HFF-Myc (cell line): ENCODE data around the gene CNPY1.

ENCODE experiments used
- DNase-seq: peaks from one replicate; pipeline ENCODE4 v3.0.0-alpha.2; 2011; ENCODE audit warnings: low read depth; ENCODE audit errors: extremely low read depth
- H3K4me3 ChIP-seq: replicated peaks from 2 replicates; pipeline ENCODE4 v1.5.1; 2011; ENCODE audit warnings: low read depth, mild to moderate bottlenecking, control low read depth, low read length
- TF ChIP-seq, protein P1 (sequence below): IDR thresholded peaks from 2 replicates; pipeline ENCODE4 v1.5.1; 2012; ENCODE audit warnings: mild to moderate bottlenecking, low read depth, low read length, control low read depth; ENCODE audit errors: missing control alignments

CNPY1 gene

GRCh38 chr7:155481764-155482163 lies 64.6 kb downstream of the CNPY1 start:
- DNase-seq: no peak
- no peak overlapping the region for H3K4me3 ChIP-seq
- TF ChIP-seq, protein P1, sequence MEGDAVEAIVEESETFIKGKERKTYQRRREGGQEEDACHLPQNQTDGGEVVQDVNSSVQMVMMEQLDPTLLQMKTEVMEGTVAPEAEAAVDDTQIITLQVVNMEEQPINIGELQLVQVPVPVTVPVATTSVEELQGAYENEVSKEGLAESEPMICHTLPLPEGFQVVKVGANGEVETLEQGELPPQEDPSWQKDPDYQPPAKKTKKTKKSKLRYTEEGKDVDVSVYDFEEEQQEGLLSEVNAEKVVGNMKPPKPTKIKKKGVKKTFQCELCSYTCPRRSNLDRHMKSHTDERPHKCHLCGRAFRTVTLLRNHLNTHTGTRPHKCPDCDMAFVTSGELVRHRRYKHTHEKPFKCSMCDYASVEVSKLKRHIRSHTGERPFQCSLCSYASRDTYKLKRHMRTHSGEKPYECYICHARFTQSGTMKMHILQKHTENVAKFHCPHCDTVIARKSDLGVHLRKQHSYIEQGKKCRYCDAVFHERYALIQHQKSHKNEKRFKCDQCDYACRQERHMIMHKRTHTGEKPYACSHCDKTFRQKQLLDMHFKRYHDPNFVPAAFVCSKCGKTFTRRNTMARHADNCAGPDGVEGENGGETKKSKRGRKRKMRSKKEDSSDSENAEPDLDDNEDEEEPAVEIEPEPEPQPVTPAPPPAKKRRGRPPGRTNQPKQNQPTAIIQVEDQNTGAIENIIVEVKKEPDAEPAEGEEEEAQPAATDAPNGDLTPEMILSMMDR: no peak

GRCh38 chr7:155477476-155477875 lies 68.9 kb downstream of the CNPY1 start:
- no peak for DNase-seq
- H3K4me3 ChIP-seq: no peak overlapping the region
- TF ChIP-seq, protein P1: no peak

- no peak for DNase-seq
- H3K4me3 ChIP-seq: no peak overlapping the region
- TF ChIP-seq, protein P1: no peak
These were observed 74.6 kb downstream of the CNPY1 start for GRCh38 chr7:155471718-155472117.

DNA sequence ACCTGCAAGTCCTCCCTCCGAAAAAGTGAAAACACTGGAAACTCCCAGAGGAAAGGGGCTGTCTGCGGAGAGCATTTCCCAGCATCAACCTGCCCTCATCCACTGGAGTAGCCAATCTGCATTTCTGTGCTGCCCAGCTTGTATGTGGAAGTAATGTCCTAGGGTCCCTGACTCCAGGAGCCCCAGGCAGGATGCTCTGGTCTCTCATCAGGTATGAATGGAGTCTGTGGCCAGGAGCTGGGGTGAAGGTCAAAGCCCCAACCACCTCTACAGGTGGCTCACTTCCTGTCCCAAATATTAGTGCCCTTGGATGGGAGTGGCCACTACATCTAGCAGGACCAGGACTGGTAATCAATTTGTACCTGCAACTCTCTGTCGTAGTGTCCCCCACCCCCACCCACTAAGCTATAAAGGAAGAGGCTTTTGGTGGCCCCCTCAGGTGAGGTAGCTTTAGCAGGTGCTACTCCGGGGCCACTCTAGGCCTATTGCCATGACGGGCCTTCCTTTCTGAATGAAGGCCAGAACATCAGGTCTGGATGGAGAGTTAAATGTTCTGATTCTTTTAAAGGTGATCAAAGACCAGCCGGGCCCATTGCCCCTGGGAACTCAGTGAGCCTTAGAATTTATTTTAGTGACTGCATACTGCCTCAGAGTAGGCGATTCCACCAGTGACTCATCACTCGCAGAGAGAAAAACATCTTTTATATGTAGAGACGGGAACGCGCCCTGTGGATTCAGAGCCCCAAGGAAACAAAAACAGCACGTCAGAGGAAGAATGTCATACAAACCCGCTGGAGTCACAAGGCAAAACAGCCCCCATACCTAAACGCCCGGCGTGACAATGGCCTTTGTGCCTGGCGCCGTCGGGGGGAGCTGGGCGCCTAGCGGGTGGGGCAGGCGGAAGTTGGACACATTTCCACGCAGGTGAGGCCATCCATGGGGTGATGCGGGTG lies 75.4 kb downstream of the CNPY1 start:
- no peak overlapping the region for H3K4me3 ChIP-seq
- no peak for DNase-seq
- TF ChIP-seq, protein P1: no peak

DNA sequence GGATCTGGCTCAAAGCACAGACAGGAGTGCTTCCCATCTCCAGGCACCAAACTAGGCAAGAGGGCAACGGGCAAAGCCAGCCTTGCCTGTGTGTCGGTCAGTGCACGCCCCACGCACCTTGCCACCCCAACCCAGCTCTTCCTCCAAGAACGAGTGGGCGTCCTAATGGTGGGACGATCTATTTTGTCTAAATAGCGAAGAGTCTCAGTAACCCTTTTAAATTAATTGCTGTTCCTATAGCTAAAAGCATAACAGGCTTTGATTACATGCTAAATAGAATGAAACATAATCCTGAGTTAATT lies 76.2 kb downstream of the CNPY1 start:
- H3K4me3 ChIP-seq: no peak overlapping the region
- TF ChIP-seq, protein P1: no peak
- no peak for DNase-seq

GRCh38 chr7:155469311-155470185 lies 76.8 kb downstream of the CNPY1 start:
- TF ChIP-seq, protein P1: no peak
- H3K4me3 ChIP-seq: no peak overlapping the region
- DNase-seq: no peak
